GM18907 (cell line): ENCODE results near the gene FGF23.

Experiments
- ATAC-seq: cut with Tn5 transposase; IDR thresholded peaks from one replicate; pipeline ENCODE4 v1.9.1; 2021; ENCODE audit warnings: mild to moderate bottlenecking, moderate library complexity; ENCODE audit not compliant: unreplicated experiment

FGF23 gene

DNA sequence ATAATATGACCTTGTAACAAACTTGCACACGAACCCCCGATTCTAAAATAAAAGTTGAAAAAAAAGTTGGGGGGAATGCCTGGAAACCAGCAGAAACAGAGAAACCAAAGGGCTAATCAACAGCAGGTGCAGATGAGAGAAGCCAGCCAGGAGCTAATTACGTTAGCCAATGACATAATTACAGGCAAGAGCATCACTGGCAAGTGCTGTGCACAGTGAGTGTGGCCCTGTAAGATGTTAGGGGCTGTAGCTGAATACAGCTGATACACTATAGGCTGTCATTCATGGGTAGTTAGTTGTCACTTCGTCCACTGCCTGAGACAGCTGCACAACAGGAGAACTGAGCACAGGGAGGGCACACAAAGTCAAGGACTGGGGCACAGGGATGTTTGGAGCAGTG, 7.3 kb upstream of the FGF23 start:
- ATAC-seq: no peak

DNA sequence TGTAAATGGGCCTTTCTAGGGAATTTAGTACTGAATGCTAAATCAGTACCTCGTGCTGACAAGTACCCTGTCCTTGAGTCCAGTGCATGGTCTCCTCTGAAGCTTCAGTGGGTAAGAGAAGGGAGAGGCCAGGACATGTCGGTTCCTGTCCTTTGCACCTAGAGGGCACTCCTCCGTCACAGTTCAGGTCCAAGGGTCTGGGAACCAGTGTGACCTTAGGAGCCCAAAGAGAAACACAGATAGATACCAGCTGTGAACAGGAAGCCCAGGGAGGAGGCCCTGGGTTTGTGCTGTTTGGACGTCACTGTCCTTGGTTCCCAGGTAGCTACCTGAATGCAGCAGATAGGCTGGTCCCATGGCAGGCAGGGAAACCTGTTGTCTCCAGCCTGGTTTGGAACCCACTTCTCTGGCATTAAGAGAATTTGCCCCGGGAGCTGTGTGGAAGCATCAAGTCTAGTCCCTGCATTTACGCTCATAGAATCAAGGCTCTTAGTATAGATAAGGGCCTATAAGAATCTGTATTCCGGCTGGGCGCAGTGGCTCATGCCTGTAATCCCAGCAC, 3.9 kb upstream of the FGF23 start:
- ATAC-seq: no peak

DNA sequence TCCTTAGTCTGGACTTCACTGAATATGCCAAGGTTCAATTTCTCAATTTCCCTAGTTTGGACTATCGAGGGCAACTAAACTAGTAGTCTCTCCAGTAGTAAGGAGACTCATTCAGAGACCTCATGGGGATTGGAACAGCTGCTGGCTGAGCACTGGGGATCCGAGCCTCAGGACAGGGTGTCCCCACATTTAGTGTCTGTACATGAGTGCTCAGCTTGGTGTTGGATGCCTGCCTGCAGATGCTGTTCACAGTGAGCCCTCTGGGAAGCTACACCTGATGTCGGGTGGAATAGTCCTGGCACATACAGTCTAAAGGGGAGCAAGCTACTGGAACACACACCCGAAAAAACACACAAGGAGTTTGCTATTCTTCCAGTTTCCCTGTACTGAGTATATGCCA, 820 bp upstream of the FGF23 start:
- no peak for ATAC-seq

DNA sequence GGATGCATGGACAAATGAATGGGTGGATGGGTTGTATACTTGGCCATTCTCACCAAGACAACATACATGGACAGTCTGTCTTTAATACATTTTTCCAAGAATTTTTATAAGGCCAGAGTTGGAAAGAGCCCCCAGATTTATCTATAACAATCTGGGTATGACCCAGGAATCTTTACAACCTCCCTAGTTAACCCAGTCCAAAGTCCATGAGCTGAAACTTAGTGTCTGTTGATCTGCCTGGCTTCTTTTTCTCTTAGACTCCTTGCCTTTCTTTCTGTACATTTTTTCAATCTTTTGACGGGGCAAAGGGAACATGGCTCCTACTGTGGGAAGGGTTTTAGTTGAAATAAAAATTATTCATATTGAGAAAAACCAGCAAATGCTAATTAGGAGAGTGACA, 740 bp downstream of the FGF23 start:
- ATAC-seq: no peak

DNA sequence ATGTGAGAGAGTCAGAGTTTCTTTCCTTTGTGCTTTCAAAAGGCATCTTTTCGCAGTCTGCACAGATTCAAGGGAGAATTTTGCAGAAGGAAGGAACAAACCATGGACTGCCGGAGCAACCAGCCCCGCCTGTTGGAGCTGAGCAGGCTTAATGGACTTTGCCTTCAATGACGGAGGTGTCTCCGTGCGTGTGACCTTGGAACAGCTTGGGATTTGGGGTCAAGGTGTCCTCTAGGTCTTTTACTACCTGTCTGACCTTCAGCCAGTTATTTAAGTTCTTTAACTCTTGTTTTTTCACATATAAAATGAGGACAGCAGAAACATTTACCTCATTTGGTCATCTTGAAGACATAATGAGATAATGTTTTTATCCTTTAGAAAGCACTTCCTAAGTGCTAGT, 4.1 kb downstream of the FGF23 start:
- ATAC-seq: no peak

DNA sequence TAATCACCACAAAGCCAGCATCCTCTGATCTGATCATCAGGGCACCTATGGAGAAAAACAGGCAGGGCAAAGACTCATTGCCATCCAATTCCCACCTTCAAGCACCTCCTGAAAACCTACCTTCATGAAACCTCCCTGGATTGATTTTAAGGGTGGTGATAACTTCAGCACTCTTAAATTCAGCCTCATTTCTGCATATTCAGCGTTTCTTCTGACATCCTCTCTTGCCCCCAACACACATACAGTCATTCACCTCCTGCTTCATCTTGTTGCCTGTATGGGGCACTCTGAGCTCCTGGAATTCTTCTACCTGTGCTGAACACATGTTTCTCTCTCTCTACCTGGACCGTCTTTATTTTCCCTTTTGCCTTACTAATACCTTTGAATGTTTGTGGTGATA, 6.9 kb downstream of the FGF23 start:
- ATAC-seq: no peak

DNA sequence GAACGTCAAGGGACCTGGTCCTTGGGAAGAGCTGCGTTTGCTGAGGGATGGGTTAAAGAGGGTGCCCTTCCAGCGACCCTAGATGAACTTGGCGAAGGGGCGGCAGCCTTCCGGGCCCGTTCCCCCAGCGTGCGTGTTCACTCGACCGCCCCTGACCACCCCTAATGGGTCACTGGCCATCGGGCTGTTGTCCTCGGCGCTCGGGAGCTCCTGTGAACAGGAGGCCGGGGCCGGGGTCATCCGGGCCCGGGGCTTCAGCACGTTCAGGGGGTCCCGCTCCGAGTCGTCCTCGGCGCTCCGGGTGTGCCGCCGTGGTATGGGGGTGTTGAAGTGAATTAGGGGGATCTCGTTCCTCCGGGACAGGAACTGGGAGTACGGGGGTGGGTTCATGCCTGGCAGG, 9.2 kb downstream of the FGF23 start:
- ATAC-seq: no peak

DNA sequence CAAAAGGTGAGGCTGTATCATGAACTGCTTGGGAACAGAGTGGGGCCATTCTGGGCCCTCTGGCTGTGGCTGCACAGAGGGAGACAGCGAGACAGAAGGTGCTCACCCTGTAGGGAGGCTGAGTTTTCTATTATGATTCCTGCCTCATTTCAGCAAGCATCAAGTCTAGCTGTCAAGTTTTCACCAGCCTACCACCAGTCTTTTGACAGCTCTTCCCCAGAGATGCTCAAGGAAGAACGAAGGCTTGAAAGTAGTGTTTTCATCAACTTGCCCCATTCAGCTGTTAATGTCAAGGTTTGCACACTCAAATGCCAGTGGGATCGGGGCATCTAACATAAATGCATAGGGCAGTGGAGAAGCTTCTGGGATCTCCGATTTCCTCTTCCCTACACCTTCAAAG, 10.0 kb downstream of the FGF23 start:
- ATAC-seq: no peak

DNA sequence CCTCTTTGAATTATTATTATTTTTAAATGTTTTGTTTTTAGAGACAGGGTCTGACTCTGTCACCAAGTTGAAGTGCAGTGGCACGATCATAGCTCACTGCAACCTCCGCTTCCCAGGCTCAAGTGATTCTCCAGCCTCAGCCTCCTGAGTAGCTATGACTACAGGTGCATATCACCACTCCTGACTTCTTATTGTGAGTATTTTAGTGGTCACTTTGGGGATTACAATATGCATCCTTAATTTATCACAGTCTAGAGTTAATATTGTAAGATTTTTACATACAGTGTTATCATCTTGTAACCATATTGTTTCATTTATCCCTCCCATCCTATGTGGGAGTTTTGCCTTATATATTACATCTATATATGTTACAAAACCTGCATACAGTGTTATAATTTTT, 13.4 kb downstream of the FGF23 start:
- ATAC-seq: no peak

DNA sequence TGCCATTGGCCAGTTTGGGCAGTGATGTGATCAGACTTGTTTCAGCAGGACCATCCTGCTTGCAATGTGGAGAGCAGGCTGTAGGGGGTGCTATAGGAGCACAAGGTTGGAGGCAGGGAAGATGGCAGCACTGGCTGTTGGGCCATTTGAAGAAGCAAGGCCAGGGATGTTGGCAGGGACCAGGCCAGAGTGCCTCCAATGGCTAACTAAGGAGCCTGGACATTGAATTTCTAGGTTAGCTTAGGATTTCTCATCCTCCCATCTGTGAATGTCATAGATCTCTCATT, 23.5 kb downstream of the FGF23 start:
- ATAC-seq: no peak

DNA sequence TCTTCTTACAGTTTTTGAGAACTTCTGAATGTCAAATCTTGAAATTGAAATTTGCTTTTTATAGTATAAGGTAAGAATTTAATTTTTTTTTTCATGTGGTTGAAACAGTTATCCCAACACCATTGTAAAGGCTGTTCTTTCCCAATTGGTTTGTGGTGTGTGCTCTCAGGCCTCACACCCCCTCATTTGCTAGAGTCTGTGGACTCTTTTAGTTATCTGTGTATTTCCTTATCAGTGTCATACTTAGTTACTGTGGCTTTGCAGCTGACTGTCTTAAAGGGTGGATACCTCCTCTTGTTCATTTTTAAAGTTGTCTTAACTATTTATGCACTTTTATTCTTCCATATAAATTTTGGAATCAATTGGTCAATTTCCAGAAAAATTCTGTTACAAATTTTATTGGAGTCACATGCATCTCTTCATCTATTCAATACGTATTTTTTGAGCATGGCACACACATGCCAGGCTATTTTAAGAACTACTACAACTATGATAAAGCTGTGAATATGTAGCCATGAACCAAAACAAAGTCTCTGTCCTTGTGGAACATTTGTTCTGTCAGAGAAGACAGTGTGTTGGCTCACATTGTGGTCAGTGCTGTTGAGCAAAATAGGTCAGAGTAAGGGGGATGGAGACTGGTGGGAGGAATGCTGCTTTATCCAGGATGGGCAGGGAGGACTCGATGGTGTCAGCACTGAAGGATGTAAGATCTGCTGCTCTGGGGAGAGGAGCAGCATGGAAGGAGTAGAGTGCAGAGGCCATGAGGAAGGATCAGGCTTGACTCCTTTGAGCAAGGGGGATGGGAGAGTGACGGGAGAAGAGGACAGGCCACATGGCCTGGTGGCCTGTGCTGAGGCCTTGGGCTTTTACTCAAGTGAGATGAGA, 24.1 kb downstream of the FGF23 start:
- ATAC-seq: no peak

DNA sequence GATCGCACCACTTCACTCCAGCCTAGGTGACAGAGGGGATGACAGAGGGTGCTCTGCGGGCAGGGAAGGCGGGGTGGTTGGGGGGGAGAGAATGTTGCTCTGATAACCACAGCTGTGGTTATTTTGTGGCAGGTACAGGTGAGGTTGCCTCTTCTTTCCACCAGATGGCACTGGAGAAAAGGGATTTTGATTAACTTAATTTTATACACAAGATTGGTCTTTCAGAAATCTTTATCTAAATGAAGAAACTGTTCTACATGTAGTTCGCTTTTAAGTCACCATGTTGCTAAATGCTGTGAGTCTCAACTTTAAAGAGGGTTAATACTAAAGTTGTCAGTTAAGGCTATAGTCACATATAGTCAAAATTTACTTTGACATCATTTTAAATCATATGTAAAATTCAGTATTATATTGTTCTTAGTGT, 25.7 kb downstream of the FGF23 start:
- no peak for ATAC-seq

DNA sequence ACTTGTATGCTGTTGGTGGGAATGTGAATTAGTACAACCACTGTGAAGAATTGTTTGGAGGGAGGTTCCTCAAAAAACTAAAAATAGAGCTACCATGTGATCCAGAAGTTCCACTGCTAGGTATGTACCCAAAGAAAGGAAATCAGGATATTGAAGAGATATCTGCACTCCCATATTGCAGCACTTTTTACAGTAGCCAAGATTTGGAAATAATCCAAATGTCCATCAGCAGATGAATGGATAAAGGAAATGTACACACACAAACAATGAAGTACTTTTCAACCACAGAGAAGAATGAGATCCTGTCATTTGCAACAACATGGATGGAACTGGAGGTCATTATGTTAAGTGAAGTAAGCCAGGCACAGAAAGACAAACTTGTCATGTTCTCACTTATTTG, 32.6 kb downstream of the FGF23 start:
- no peak for ATAC-seq

DNA sequence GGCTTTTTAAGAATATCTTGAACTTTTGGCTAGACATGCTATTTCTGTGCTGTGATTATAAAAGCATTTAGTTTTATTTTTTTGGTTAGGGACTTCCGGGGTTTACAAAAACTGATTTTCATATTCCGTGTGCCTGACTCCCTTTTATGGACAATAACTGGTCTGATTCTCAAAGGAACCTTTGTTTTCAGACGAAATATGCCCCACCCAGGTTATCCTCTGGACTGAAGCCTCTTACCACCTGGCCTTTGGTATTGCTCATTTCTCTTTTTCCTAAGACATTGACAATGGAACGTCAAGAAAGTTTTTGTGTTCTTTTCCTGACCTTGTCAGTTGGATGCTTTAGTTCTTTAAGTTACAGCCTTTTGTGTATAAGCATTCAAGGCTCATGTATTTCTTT, 47.7 kb downstream of the FGF23 start:
- no peak for ATAC-seq

DNA sequence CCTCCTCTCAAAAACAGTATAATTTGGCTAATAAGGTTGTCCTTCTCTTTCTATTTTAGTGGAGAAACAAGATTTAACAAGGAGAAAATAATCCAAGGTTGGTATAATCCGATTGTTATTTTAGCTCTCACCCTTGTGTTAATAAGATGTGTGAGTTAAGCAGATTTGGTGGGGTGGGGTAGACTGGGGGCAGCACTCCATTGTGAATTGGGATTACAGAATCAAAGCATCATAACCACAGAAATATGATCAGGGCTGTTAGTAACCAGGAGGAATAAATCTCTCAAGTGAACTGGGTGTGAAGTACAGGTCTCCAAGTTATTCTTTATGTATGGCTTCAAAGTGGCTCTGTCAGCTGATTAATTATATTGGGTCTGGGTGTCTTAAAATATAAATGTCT, 48.3 kb downstream of the FGF23 start:
- ATAC-seq: no peak

DNA sequence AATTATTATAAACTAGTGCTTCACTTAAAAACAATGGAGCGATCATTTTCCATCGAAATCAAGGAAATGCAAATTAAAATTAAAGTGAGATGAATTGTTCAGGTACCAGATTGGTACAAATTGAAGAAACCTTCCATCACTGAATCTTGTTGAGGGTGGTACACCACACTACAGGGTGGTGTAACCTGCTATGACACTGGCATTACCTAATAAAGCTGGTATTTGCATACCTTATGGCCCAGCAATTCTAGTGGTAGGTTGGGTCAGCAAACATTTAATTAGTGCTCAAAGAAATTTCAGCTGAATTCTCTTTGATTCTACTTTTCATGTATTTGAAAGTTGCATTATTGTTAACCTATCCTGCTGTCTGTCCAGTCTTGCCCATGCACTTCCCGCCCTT, 49.3 kb downstream of the FGF23 start:
- no peak for ATAC-seq

DNA sequence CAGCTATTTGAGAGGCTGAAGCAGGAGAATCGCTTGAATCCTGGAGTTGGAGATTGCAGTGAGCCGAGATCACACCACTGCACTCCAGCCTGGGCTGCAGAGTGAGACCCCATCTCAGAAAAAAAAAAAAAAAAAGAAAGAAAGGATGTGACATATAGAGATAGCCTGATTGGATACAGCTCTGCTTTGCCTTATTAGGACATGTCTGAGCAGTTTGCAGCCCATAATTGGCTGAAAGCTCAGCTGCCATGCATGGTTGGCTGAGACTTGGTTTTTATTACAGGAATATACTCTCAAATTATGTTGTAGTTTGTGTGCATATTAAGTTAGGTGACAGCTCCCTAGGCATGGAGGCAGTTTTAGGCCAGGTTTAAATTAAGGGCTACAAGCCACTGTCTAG, 52.2 kb downstream of the FGF23 start:
- no peak for ATAC-seq

DNA sequence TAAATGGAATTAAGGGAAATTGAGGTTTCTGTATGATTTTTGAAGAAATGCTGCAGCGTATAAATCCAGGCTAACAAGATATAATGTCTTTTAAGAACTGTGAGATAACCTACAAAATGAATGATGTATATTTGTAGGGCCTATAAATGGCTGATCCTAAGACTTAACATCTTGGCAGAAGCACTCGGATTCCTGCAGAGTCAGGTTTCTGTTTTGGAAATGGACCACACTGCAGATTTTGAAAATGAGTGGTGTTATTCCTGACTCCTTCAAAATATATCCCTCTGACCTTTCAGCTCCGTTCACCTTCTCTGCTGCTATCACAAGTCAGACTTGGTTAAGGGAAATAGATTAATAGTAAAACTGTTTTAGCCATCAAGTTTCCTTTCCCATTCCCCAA, 53.5 kb downstream of the FGF23 start:
- no peak for ATAC-seq

DNA sequence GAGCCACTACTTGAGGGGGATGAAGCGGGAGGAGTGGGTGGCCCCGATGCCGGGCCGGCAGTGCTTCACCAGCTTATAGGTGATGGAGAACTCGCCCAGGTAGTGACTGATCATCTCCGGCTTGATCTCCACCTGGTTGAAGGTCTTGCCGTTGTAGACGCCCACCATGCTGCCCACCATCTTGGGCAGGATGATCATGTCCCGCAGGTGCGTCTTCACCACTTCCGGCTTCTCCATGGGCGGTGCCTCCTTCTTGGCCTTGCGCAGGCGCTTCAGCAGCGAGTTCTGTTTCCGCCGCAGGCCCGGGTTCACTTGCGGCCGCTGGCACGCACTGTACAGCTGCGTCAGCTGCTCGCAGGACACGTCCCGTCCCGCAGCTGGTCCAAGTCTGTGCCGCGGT, 55.1 kb downstream of the FGF23 start:
- no peak for ATAC-seq

DNA sequence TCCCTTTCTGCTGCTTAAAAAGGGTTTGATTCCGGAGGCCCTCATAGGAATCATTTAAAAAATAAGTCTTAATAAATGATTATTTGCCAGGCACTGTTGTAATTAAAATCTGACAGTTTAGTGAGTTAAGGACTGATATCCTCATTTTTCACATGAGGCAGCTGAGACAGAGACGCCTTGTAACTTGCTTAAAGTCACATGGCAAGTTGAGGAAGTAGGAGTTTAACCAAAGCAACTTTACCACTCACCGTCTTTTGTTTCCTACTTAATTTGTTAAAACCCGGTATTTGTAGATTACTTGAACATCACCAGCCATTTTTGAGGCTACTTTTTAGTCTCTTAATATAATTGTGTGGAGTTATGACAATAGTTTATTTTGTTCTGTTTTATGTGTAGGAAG, 56.1 kb downstream of the FGF23 start:
- ATAC-seq: no peak

DNA sequence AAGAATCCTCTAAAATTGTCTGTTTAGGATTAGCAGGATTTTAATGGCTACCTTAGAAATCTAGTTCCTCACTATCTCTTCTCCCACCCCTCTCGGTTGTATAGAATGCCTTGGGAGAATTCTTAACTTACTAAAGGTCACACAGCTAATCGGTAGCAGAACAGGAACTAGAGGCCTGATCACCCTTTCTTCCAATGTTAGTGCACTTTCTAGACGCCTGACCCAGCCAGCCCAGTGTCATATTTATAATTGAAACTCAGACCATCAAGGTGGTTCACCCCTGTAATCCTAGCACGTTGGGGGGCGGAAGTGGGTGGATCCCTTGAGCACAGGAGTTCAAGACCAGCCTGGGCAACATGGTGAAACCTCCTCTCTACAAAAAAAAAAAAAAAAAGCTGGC, 56.8 kb downstream of the FGF23 start:
- no peak for ATAC-seq

DNA sequence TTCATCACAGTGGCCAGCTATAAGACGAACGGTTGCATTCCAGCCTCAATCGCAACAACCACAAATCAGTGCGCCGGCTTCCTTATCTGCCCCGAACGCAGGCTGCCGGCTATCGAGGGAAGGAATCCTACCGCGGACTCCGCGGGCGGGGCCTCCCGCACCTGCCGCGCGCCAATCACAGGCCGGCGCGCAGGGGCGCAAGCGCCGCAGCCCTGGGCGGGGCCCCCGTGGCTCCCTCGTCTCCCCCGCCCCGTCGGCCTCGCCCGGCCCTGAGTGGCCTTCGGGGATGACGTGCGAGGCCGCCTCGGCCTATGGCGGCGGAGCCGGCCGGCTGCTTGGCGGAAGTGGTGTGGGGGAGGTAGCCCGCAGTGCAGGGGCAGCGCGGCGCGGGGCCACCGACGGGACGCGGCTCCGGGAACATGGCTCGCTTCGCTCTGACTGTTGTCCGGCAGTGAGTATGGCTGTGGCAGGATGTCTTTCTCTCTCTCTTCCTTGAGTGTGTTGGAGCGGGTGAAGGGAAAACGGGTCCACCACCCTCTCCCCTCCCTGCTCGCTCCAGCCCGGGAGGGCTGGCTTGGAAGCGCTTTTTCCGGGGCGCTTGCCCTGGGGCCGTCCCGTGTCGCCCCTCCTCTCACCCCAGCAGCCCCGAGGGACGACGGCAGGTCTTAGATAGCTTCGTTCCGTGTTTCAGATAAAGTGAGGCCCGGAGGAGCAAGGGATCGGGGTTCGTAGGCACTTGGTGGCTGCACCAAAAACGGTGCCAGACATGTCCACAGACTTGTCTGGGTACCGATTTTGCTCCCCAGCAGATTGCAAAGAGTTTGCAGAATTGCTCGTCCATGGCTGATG, 58.4 kb downstream of the FGF23 start, which contains the start of gene TIGAR:
Gene TIGAR, plus strand, starts transcription at position 361 of the 849 bp plus-strand sequence. Its CDS starts 59 bp downstream, at position 420.
- peak; percentile 95 for ATAC-seq
